ENCODE measurements around the gene FADS1.

The FADS1 gene

DNA sequence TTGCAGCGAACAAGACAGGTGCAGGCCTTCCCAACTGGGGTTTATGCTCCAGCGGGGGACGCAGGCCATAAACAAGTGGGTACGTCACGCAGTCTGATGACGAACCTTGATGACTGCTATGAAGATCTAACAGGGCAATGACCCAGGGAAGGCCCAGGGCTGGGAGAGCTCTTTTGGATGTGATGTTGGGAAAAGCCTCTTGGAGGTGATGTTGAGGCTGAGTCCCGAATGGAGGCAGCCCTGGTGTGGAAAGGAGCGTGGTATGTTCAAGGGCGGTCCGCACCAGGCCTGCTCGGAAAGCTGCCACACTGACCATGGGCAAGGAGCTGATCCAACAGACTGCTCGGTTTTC is 17.1 kb upstream of the FADS1 start:
- H3K9me3 ChIP-seq (ENCODE audit: control insufficient read depth, low read length), result no peaks in the 10 kb centered on the region
- peak overlapping the region; percentile 90 for H3K27ac ChIP-seq (ENCODE audit: low read depth, low read length, severe bottlenecking)
- WGBS, 2 experiments (ENCODE audit: insufficient coverage in 2 of 2), result 95% methylated on average over 12 of the region's 12 CpGs
- peaks cover 82% of the 10 kb centered on the region for H3K36me3 ChIP-seq (ENCODE audit: control insufficient read depth, insufficient read depth, low read length)
- peaks cover 49% of the 10 kb centered on the region for H3K4me1 ChIP-seq (ENCODE audit: control insufficient read depth, insufficient read depth, low read length, poor library complexity, severe bottlenecking)
- H3K4me3 ChIP-seq (ENCODE audit: extremely low read depth, insufficient read depth, low read length, poor library complexity, severe bottlenecking), result peak overlapping the region; percentile 1

DNA sequence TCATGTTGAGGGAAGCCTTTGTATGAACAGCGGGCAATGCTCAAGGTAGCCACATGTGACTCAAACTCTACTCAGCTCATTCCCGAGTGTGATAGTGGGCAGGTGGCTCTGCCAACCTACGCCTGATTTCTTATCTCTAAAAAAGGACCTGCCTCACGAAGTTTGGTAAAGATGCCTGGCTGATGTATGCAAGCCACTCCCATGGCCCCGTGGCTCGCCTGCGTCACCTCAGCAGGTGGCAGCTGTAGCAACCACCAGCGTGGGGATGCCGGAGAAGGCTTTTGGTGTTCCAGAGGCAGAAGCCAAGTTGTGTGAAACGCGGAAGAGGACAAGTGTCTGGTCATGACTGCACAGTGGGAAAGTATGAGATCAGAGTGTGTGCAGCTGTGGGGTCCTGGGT is 16.7 kb upstream of the FADS1 start:
- 73 to 85% methylated on average over 10 to 11 of the region's 11 CpGs for WGBS, 2 experiments (ENCODE audit: insufficient coverage in 2 of 2)
- Histone ChIP-seq H3K9me3 (ENCODE audit: control insufficient read depth, low read length) (no peaks in the 10 kb centered on the region), H3K4me3 (ENCODE audit: extremely low read depth, insufficient read depth, low read length, poor library complexity, severe bottlenecking) (no peak overlapping the region), H3K36me3 (ENCODE audit: control insufficient read depth, insufficient read depth, low read length) (peaks cover 77% of the 10 kb centered on the region), H3K4me1 (ENCODE audit: control insufficient read depth, insufficient read depth, low read length, poor library complexity, severe bottlenecking) (peaks cover 49% of the 10 kb centered on the region), H3K27ac (ENCODE audit: low read depth, low read length, severe bottlenecking) (peak overlapping the region; percentile 90)

DNA sequence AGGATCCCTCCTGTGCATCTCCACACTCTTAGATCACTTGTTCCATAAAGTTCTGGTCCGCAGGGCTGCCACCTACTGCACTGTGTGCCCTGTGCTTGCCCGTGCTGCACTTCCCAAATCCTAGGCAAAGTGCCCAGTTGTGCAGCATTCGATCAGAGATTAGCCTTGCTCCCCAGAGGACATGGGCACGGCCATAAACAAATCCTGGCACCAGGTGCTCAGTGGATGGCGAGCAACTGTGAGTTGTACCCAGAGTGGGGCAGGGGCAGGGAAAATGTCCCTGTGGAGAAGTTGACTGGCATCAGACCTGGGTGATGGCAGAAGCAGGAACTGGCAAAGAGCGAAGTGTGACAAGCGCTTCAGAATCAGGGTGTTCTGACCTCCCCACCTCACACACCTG is 16.0 kb upstream of the FADS1 start:
- Histone ChIP-seq H3K4me1 (ENCODE audit: control insufficient read depth, insufficient read depth, low read length, poor library complexity, severe bottlenecking) (peaks cover 49% of the 10 kb centered on the region), H3K27ac (ENCODE audit: low read depth, low read length, severe bottlenecking) (peak overlapping the region; percentile 57), H3K36me3 (ENCODE audit: control insufficient read depth, insufficient read depth, low read length) (peaks cover 70% of the 10 kb centered on the region), H3K9me3 (ENCODE audit: control insufficient read depth, low read length) (no peaks in the 10 kb centered on the region), H3K4me3 (ENCODE audit: extremely low read depth, insufficient read depth, low read length, poor library complexity, severe bottlenecking) (peak overlapping the region; percentile 5)
- 87 to 88% methylated on average over 5 to 7 of the region's 7 CpGs for WGBS, 2 experiments (ENCODE audit: insufficient coverage in 2 of 2)

DNA sequence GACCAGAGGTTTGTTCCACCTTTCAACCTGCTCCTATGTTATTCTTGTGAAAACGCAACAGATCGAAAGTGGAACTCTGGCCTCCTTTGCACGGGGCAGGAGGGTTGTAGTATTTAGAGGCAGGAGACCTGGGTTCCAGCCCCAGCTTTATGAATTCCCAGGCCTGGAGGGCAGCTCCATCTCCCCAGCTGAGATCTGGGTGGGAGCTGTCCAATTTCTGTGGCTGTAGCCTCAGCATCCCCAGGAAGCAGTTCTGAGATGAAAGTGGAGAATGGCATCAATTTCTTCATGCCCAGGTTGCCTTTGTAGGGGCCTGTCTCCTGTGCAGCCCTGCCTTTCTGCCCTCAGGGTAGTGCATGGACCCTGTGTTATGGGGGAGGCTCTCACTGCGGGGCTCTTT is 15.4 kb upstream of the FADS1 start:
- Histone ChIP-seq H3K4me3 (ENCODE audit: extremely low read depth, insufficient read depth, low read length, poor library complexity, severe bottlenecking) (peak overlapping the region; percentile 1), H3K36me3 (ENCODE audit: control insufficient read depth, insufficient read depth, low read length) (peaks cover 65% of the 10 kb centered on the region), H3K4me1 (ENCODE audit: control insufficient read depth, insufficient read depth, low read length, poor library complexity, severe bottlenecking) (peaks cover 49% of the 10 kb centered on the region), H3K27ac (ENCODE audit: low read depth, low read length, severe bottlenecking) (peak overlapping the region; percentile 57), H3K9me3 (ENCODE audit: control insufficient read depth, low read length) (no peaks in the 10 kb centered on the region)
- WGBS, 2 experiments (ENCODE audit: insufficient coverage in 2 of 2), result 100% methylated on average over 1 to 4 of the region's 4 CpGs

DNA sequence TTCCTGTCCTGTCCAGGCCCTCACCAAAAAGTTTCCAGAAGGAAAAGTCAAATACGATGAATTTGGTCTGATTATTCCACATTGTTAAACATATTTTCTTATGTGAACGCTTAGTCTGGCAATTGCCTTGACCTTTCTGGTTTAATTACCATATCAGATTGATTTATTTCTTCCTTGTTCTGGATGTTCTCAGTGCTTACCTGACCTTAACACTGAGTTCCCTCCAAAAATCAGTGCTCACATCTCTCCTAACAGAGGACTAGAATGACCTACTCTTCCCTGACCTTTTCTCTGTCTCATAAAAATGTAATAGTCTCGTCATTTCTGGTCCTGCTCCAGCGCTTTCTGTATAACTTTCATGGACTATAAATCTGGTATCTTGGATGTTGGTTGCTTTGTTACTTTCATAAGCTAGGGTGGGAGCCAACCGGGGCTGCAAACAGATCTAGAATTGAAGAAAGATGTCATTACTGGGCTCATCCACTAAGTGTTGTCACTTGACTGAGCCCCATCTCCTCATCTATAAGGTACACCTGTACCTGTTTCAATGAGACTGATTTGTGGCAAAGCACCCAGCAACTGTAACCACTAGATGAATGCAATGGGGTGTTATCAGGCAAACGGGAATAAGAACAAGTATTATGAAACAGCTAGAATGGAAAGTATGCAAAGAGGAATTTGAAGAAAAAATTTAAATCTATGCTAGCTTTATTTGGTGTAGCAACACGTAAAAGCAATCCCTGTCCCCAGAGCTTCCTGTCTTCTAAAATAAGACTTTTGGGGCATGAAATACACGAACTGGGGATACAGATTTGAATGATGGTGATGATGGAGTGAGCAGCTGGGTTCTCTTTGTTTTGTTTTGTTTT is 13.7 kb upstream of the FADS1 start:
- H3K4me1 ChIP-seq (ENCODE audit: control insufficient read depth, insufficient read depth, low read length, poor library complexity, severe bottlenecking), result peaks cover 56% of the 10 kb centered on the region
- no peaks in the 10 kb centered on the region for H3K9me3 ChIP-seq (ENCODE audit: control insufficient read depth, low read length)
- peak overlapping the region; percentile 97 for H3K4me3 ChIP-seq (ENCODE audit: extremely low read depth, insufficient read depth, low read length, poor library complexity, severe bottlenecking)
- WGBS, 2 experiments (ENCODE audit: insufficient coverage in 2 of 2), result 66 to 68% methylated on average over 3 to 4 of the region's 8 CpGs
- peak overlapping the region; percentile 36 for H3K27ac ChIP-seq (ENCODE audit: low read depth, low read length, severe bottlenecking)
- peaks cover 56% of the 10 kb centered on the region for H3K36me3 ChIP-seq (ENCODE audit: control insufficient read depth, insufficient read depth, low read length)

DNA sequence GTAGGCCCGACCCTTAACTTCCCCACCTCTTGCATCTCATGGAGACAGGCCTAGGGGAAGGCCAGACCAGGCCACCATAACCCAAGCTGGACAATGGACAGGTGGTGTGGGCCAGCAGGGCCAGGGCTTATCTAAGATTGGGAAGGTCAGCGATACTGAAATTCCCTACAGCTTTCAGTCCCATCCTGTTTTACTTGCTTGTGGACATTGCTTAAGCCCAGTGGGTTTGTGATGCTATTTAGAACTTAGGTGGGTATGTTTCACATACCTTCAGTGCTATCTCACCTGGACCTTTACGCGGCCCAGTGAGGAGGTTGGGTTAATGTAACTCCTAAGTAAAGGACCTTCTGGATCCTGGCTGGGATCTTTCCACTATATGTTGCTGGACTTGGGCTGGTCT is 13.0 kb upstream of the FADS1 start:
- peaks cover 56% of the 10 kb centered on the region for H3K36me3 ChIP-seq (ENCODE audit: control insufficient read depth, insufficient read depth, low read length)
- WGBS, 2 experiments (ENCODE audit: insufficient coverage in 2 of 2), result no CpG with 5 or more reads among the region's 4 CpGs
- H3K9me3 ChIP-seq (ENCODE audit: control insufficient read depth, low read length), result no peaks in the 10 kb centered on the region
- H3K4me1 ChIP-seq (ENCODE audit: control insufficient read depth, insufficient read depth, low read length, poor library complexity, severe bottlenecking), result peaks cover 50% of the 10 kb centered on the region
- peak overlapping the region; percentile 97 for H3K4me3 ChIP-seq (ENCODE audit: extremely low read depth, insufficient read depth, low read length, poor library complexity, severe bottlenecking)
- H3K27ac ChIP-seq (ENCODE audit: low read depth, low read length, severe bottlenecking), result peak overlapping the region; percentile 92

DNA sequence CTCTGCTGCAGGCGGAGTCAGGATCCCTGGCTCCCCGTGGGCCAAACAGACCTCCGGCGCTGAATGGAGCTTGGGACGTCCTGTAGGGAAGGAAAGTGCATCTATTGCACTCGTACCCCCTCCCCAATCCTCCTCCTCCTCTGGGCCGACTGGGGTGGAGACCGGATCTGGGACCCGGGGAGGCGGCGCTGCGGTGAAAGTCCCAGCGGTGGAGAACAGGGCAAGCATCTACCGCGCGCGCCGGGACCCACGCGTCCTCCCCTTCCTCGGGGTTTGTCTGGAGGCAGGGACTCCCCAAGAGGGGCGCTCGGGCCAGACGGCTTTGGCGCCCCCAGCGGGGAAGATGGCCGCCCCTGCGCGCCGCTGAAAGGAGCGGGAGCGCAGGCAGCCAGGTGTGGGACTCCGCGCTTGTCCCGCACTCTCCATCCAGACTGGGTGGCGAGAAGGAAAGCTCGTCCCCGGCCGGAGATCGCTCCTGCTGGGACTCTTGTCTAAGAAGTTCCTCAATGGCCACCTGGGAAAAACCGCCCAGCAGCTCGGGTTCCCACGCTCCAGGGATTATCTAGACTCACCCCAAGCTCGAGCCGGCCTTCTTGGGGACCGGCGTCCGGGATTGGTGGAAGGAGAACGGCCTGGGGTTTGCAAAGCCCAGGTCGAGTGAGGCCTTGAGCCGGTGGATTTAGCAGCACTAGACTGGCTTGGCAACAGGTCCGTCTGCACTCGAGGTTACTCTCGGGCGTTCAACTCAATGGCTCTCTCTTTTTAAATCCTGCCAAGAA is 12.0 kb upstream of the FADS1 start:
- Histone ChIP-seq H3K27ac (ENCODE audit: low read depth, low read length, severe bottlenecking) (peak overlapping the region; percentile 92), H3K36me3 (ENCODE audit: control insufficient read depth, insufficient read depth, low read length) (peaks cover 52% of the 10 kb centered on the region), H3K4me1 (ENCODE audit: control insufficient read depth, insufficient read depth, low read length, poor library complexity, severe bottlenecking) (peaks cover 42% of the 10 kb centered on the region), H3K4me3 (ENCODE audit: extremely low read depth, insufficient read depth, low read length, poor library complexity, severe bottlenecking) (peak overlapping the region; percentile 97), H3K9me3 (ENCODE audit: control insufficient read depth, low read length) (no peaks in the 10 kb centered on the region)
- 1% methylated on average over 28 to 47 of the region's 55 CpGs for WGBS, 2 experiments (ENCODE audit: insufficient coverage in 2 of 2)

DNA sequence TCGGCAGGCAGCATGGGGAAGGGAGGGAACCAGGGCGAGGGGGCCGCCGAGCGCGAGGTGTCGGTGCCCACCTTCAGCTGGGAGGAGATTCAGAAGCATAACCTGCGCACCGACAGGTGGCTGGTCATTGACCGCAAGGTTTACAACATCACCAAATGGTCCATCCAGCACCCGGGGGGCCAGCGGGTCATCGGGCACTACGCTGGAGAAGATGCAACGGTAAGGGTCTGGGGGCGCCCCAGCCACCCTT is 11.5 kb upstream of the FADS1 start:
- H3K27ac ChIP-seq (ENCODE audit: low read depth, low read length, severe bottlenecking), result peak overlapping the region; percentile 92
- 0% methylated on average over 15 to 16 of the region's 16 CpGs for WGBS, 2 experiments (ENCODE audit: insufficient coverage in 2 of 2)
- H3K4me1 ChIP-seq (ENCODE audit: control insufficient read depth, insufficient read depth, low read length, poor library complexity, severe bottlenecking), result peaks cover 37% of the 10 kb centered on the region
- peaks cover 50% of the 10 kb centered on the region for H3K36me3 ChIP-seq (ENCODE audit: control insufficient read depth, insufficient read depth, low read length)
- peak overlapping the region; percentile 97 for H3K4me3 ChIP-seq (ENCODE audit: extremely low read depth, insufficient read depth, low read length, poor library complexity, severe bottlenecking)
- H3K9me3 ChIP-seq (ENCODE audit: control insufficient read depth, low read length), result no peaks in the 10 kb centered on the region

DNA sequence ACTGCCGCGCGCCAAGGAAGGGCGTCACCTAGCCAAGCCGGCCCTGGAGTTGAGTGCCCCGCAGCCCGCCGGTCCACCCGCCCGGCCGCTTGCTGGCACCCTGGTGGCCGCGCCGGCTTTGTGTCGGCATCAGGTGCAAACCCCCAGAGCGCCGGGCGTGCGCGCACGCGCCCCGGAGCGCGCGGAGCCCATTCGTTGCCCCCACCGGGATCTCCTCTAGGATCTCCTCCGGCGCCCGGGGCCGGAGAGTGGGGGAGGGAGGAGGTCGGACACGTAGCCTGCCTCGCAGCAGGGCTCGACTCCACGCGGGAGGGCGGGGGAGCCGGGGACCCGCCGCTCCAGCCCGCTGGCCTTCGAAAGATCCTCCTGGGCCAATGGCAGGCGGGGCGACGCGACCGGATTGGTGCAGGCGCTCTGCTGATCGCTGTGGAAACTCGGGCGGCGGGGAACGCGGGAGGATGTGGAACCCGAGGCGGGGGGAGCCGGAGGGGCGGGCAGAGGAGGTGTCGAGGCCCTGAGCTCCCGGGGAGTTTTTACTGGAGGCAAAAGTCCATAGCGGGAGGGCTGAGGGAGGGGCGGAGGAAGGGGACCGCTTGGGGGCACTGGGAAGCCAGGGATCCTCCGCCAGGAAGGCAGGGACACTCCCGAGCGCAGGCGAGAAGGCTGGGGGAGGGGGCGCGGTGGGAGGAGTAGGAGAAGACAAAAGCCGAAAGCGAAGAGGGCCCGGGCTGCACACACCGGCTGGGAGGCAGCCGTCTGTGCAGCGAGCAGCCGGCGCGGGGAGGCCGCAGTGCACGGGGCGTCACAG is 11.0 kb upstream of the FADS1 start, which contains the start of gene FADS2:
FADS2 (plus strand) TSS at position 730 of the 808 bp plus-strand sequence. CDS start 91 bp downstream, outside the sequence.
- H3K9me3 ChIP-seq (ENCODE audit: control insufficient read depth, low read length), result no peaks in the 10 kb centered on the region
- H3K36me3 ChIP-seq (ENCODE audit: control insufficient read depth, insufficient read depth, low read length), result peaks cover 50% of the 10 kb centered on the region
- peaks cover 32% of the 10 kb centered on the region for H3K4me1 ChIP-seq (ENCODE audit: control insufficient read depth, insufficient read depth, low read length, poor library complexity, severe bottlenecking)
- 0 to 1% methylated on average over 55 to 56 of the region's 83 CpGs for WGBS, 2 experiments (ENCODE audit: insufficient coverage in 2 of 2)
- peak within 1 kb of the TSS; percentile 97 for H3K4me3 ChIP-seq (ENCODE audit: extremely low read depth, insufficient read depth, low read length, poor library complexity, severe bottlenecking)
- H3K27ac ChIP-seq (ENCODE audit: low read depth, low read length, severe bottlenecking), result peak within 1 kb of the TSS; percentile 92

DNA sequence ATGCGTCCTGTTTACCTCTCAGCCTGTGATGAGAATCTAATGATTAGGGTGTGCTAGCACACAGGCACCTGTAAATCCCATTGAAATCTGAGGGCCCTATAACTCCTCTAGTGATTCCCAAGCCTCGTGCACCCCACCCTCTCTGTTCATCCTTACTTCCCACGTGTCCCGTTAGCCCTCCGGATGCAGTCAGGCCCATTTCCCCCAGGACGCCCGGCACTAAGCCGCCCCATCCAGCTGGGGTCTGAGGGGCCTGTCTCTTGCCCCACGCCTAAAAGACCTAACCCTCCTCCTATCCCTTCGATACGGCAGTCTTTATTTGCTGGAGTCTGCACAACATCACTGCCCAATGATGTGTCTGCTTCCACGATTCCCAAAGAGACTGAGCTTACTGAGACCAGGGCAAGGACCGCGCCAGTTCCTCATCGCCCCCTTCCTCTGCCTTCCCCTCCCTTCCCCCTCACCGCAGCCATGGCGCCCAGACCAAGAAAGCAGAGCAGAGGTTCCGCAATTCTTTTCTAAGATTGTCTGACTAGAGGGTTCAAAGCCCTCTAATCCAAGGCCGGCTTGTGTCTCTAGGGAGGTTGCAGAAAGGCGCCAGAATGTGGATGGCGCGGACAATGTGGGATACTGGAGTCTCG is 10.2 kb upstream of the FADS1 start:
- peaks cover 26% of the 10 kb centered on the region for H3K4me1 ChIP-seq (ENCODE audit: control insufficient read depth, insufficient read depth, low read length, poor library complexity, severe bottlenecking)
- peak overlapping the region; percentile 97 for H3K4me3 ChIP-seq (ENCODE audit: extremely low read depth, insufficient read depth, low read length, poor library complexity, severe bottlenecking)
- 10 to 11% methylated on average over 9 to 17 of the region's 23 CpGs for WGBS, 2 experiments (ENCODE audit: insufficient coverage in 2 of 2)
- peak overlapping the region; percentile 92 for H3K27ac ChIP-seq (ENCODE audit: low read depth, low read length, severe bottlenecking)
- H3K9me3 ChIP-seq (ENCODE audit: control insufficient read depth, low read length), result no peaks in the 10 kb centered on the region
- H3K36me3 ChIP-seq (ENCODE audit: control insufficient read depth, insufficient read depth, low read length), result peaks cover 48% of the 10 kb centered on the region
